HepG2 (cell line): ENCODE data around the gene GFRA1. TPM values are rescaled to one million over a fixed set of nuclear protein-coding genes. Genes with fewer than 3 reads are reported as not detected.

Experiments
- ATAC-seq: fragments of 200-7000 bp; cut with Tn5 transposase; 3 replicates; pipeline ENCODE4 v1.9.1; 2020; ENCODE audit warnings: mild to moderate bottlenecking, moderate library complexity
- BruUV-seq: library from RNA; stranded (reverse); fragments of 400-500 nt; replicated peaks from 2 replicates; lab custom pipeline; 2021; lab: Mats Ljungman, UMichigan
- CTCF ChIA-PET: fragments of 300-600 bp; formaldehyde crosslinking; extraction: SDS; loops from one replicate; lab custom pipeline; 2021; ENCODE audit warnings: low total read pairs, inconsistent platforms, low intra/inter-chr PET ratio; lab: Yijun Ruan, JAX
- POLR2A ChIA-PET: fragments of 350-600 bp; sonication (Branson Sonifier 250); formaldehyde crosslinking; loops from one replicate; lab custom pipeline; 2020; ENCODE audit warnings: antibody characterized with exemption, inconsistent platforms; lab: Yijun Ruan, JAX
- DNase-seq: peaks from one replicate; pipeline ENCODE4 v3.0.0-alpha.2; 2015; ENCODE audit warnings: low spot score
- FAIRE-seq: peaks from 3 replicates; lab custom pipeline; 2011; peaks lifted over from hg19 to GRCh38; lab: Jason Lieb, UNC
- H2AFZ ChIP-seq: one replicate; pipeline ENCODE4 v1.6.1; 2011; ENCODE audit warnings: low read length, inconsistent platforms
- H3K27ac ChIP-seq: fragments of 300-600 bp; 3 replicates; pipeline ENCODE4 v1.8.0; 2011; ENCODE audit warnings: mixed run types, mild to moderate bottlenecking, mixed read lengths, low read length, inconsistent platforms; ENCODE audit not compliant: insufficient read depth; ENCODE audit errors: extremely low read length
- H3K27me3 ChIP-seq, 2 experiments: fragments of 200-600 bp in 1 of 2; 2 replicates in 1 of 2; 3 replicates in 1 of 2; pipeline versions ENCODE4 v1.6.0 to v1.8.0; 2011; ENCODE audit warnings: low read length in 2 of 2, mild to moderate bottlenecking in 2 of 2, moderate library complexity in 2 of 2, inconsistent platforms in 1 of 2; ENCODE audit not compliant: insufficient read depth in 2 of 2, control insufficient read depth in 1 of 2
- H3K36me3 ChIP-seq, 2 experiments: fragments of 200-600 bp in 1 of 2; replicated peaks in 1 of 2; 2 replicates in 1 of 2; 3 replicates in 1 of 2; pipeline versions ENCODE4 v1.5.1 to v1.8.0; 2011; ENCODE audit warnings: low read length in 2 of 2, inconsistent platforms in 1 of 2; ENCODE audit not compliant: insufficient read depth in 2 of 2, control insufficient read depth in 1 of 2
- H3K4me1 ChIP-seq: 2 replicates; pipeline ENCODE4 v1.5.1; 2012; ENCODE audit warnings: low read length, inconsistent platforms; ENCODE audit not compliant: insufficient read depth
- H3K4me2 ChIP-seq: 2 replicates; pipeline ENCODE4 v1.6.0; 2011; ENCODE audit warnings: low read depth, low read length, inconsistent platforms
- H3K4me3 ChIP-seq, 3 experiments: fragments of 200-600 bp in 1 of 3; sonication (generic), shearing (Covaris generic) in 1 of 3; replicated peaks in 1 of 3; 2 replicates each; pipeline ENCODE4 v1.5.1; 2011 to 2016; ENCODE audit warnings: low read length in 3 of 3, inconsistent platforms in 2 of 3, low read depth in 2 of 3, mild to moderate bottlenecking in 2 of 3, control low read depth in 1 of 3, mixed read lengths in 1 of 3; ENCODE audit not compliant: insufficient read depth in 1 of 3
- H3K79me2 ChIP-seq: one replicate; pipeline ENCODE4 v1.6.1; 2011; ENCODE audit warnings: low read length, inconsistent platforms; ENCODE audit not compliant: insufficient read depth
- H3K9ac ChIP-seq: 2 replicates; pipeline ENCODE4 v1.6.0; 2011; ENCODE audit warnings: mild to moderate bottlenecking, low read depth, low read length, inconsistent platforms; ENCODE audit not compliant: insufficient read depth
- H3K9me3 ChIP-seq: 2 replicates; pipeline ENCODE4 v1.5.1; 2012; ENCODE audit warnings: mild to moderate bottlenecking, low read length
- H4K20me1 ChIP-seq: 2 replicates; pipeline ENCODE4 v1.6.0; 2011; ENCODE audit warnings: inconsistent platforms, mild to moderate bottlenecking, low read length, moderate library complexity; ENCODE audit not compliant: insufficient read depth
- ADNP ChIP-seq: sonication (generic); formaldehyde crosslinking; IDR thresholded peaks from 2 replicates; pipeline ENCODE4 v1.4.0; 2020; ENCODE audit warnings: missing genetic modification reagents
- KDM6A ChIP-seq: IDR thresholded peaks from 2 replicates; pipeline ENCODE4 v1.6.1; 2016; ENCODE audit warnings: low read depth
- NCOA2 ChIP-seq: sonication (generic); formaldehyde crosslinking; IDR thresholded peaks from 2 replicates; pipeline ENCODE4 v1.8.0; 2022; ENCODE audit warnings: inconsistent platforms
- TBX2 ChIP-seq: sonication (generic); formaldehyde crosslinking; IDR thresholded peaks from 2 replicates; pipeline ENCODE4 v1.5.0; 2020; ENCODE audit warnings: missing genetic modification reagents, mild to moderate bottlenecking, borderline replicate concordance
- UBTF ChIP-seq: sonication (generic); formaldehyde crosslinking; IDR thresholded peaks from 2 replicates; pipeline ENCODE4 v1.4.0; 2020; ENCODE audit warnings: mild to moderate bottlenecking, missing genetic modification reagents
- ZNF569 ChIP-seq: sonication (generic); formaldehyde crosslinking; IDR thresholded peaks from 2 replicates; pipeline ENCODE4 v1.5.0; 2020; ENCODE audit warnings: mild to moderate bottlenecking, missing genetic modification reagents, moderate library complexity, borderline replicate concordance
- ZNF687 ChIP-seq: sonication (generic); formaldehyde crosslinking; IDR thresholded peaks from 2 replicates; pipeline ENCODE4 v1.5.1; 2020; ENCODE audit warnings: mild to moderate bottlenecking, missing genetic modification reagents, moderate library complexity
- ZNF747 ChIP-seq: sonication (generic); formaldehyde crosslinking; IDR thresholded peaks from 2 replicates; pipeline ENCODE4 v1.8.1; 2023; ENCODE audit warnings: missing genetic modification reagents, mild to moderate bottlenecking, borderline replicate concordance
- ZNF782 ChIP-seq: sonication (generic); formaldehyde crosslinking; IDR thresholded peaks from 2 replicates; pipeline ENCODE4 v1.4.0; 2020; ENCODE audit warnings: missing genetic modification reagents, mild to moderate bottlenecking, borderline replicate concordance
- ZNF891 ChIP-seq: sonication (generic); formaldehyde crosslinking; IDR thresholded peaks from 2 replicates; pipeline ENCODE4 v1.5.0; 2020; ENCODE audit warnings: mild to moderate bottlenecking, missing genetic modification reagents
- ZSCAN30 ChIP-seq: sonication (generic); formaldehyde crosslinking; IDR thresholded peaks from 2 replicates; pipeline ENCODE4 v1.5.0; 2020; ENCODE audit warnings: mild to moderate bottlenecking, missing genetic modification reagents
- WGBS: methylation state at CpG from one replicate; pipeline ENCODE4 v1.1.6; 2017; ENCODE audit warnings: low lambda C conversion rate; 5-methylcytosine and 5-hydroxymethylcytosine counted together
- in situ Hi-C: cut with HindIII; loops from 2 replicates; pipeline ENCODE4 v1.10.0; 2017; ENCODE audit warnings: low pct_unique_long_range_greater_than_20kb; ENCODE audit not compliant: extremely low pct_ligation_motif_present
- intact Hi-C: fragments of 100-400 bp; cut with micrococcal nuclease; formaldehyde crosslinking; loops from one replicate; pipeline ENCODE4 v1.10.0; 2022; ENCODE audit not compliant: unreplicated experiment
- polyA plus RNA-seq, 8 experiments: library from polyadenylated mRNA; depleted of rRNA in 3 of 8; stranded (reverse) in 7 of 8; unstranded in 1 of 8; fragments of >200 nt; fragmentation: Illumina TruSeq in 4 of 8; extraction: Trizol in 4 of 8; gene quantifications; 2 replicates each; pipeline versions ENCODE4 v1.2.1 to v1.2.3, GENCODE V29; 2011 to 2016; ENCODE audit warnings: low read depth in 4 of 8, missing spikeins in 1 of 8, mixed read lengths in 1 of 8; ENCODE audit not compliant: insufficient read depth in 1 of 8
- total RNA-seq, 5 experiments: library from RNA; depleted of rRNA; stranded (reverse); fragments of >200 nt; fragmentation: Illumina TruSeq; extraction: Trizol; gene quantifications; 2 replicates each; pipeline ENCODE4 v1.2.3, GENCODE V29; 2016; ENCODE audit warnings: low read depth in 1 of 5

GFRA1 gene
- total and polyA plus RNA-seq, 2 of the 13 experiments (the other 11 are each of a cell fraction or from before 2014, with no cell fraction given) = not detected

GRCh38 chr10:116110736-116111135, 162.3 kb downstream of the GFRA1 start:
- ChIA-PET CTCF (no interaction called here), POLR2A (no interaction called here)
- BruUV-seq = no TSS peak
- Histone ChIP-seq H3K36me3 (no peaks in the 10 kb centered on the region), H4K20me1 (no peaks in the 10 kb centered on the region), H3K79me2 (no peaks in the 10 kb centered on the region), H2AFZ (no peak overlapping the region), H3K4me3 (no peak overlapping the region), H3K27me3 (no peaks in the 10 kb centered on the region; a peak in 1 of 5 replicates), H3K9ac (no peak overlapping the region), H3K27ac (no peak overlapping the region), H3K4me1 (no peaks in the 10 kb centered on the region), H3K4me2 (no peak overlapping the region), H3K9me3 (no peaks in the 10 kb centered on the region)
- in situ Hi-C loops = no loop called here
- TF ChIP-seq TBX2 (CRISPR knock-in tag) = no peak
- no peak for TF ChIP-seq NCOA2 (CRISPR knock-in tag)
- no peak for TF ChIP-seq ZNF687 (CRISPR knock-in tag)
- no peak for TF ChIP-seq ZSCAN30
- TF ChIP-seq ZNF891 (CRISPR knock-in tag) = no peak
- TF ChIP-seq ZNF569 (CRISPR knock-in tag) = no peak
- TF ChIP-seq KDM6A = no peak
- TF ChIP-seq ZNF782 (CRISPR knock-in tag) = no peak
- no peak for TF ChIP-seq ZNF747 (CRISPR knock-in tag)
- TF ChIP-seq ADNP (CRISPR knock-in tag) = no peak
- TF ChIP-seq UBTF (CRISPR knock-in tag) = no peak
- DNase-seq (no peak), ATAC-seq (no peak), FAIRE-seq (no peak)
- intact Hi-C loops = no loop called here
- WGBS = 23% methylated on average over 4 of the region's 4 CpGs
